Measurements from ENCODE around the gene CUX1. TPM values are rescaled to one million over a fixed set of nuclear protein-coding genes. Genes with fewer than 3 reads are reported as not detected.
"Not testable (repeated sequence)": the region's sequence is repeated elsewhere in the genome, so short reads cannot be mapped to it uniquely, and the experiment has no call there.

Gene CUX1
- total RNA-seq, 1 experiment from 2014 or later = 116 TPM

GRCh38 chr7:102225025-102225424, 407.6 kb downstream of the CUX1 start:
- no peak for DNase-seq
- no peak for TF ChIP-seq CTCF (IDR thresholded peaks at IDR 0.05; ENCODE audit: insufficient read depth in 1 of 2, low read depth in 1 of 2, low read length in 1 of 2, severe bottlenecking in 1 of 2, unreplicated experiment in 1 of 2)
- no peaks in the 10 kb centered on the region for H3K27me3 ChIP-seq (replicated peaks; ENCODE audit: control insufficient read depth, insufficient read depth, low read length)
- H3K4me3 ChIP-seq (ENCODE audit: low read depth, low read length) = no peak overlapping the region
- no peak overlapping the region for H3K27ac Mint-ChIP-seq (ENCODE audit: unreplicated experiment)
- H3K27me3 Mint-ChIP-seq (ENCODE audit: insufficient read depth, unreplicated experiment) = no peaks in the 10 kb centered on the region
- BruUV-seq (replicated peaks) = no TSS peak
- ChIA-PET CTCF (no interaction called here), POLR2A (no interaction called here)
- peaks cover 57% of the 10 kb centered on the region for H3K36me3 Mint-ChIP-seq (ENCODE audit: insufficient read depth, unreplicated experiment)
- H3K4me1 ChIP-seq = no peaks in the 10 kb centered on the region
- no peaks in the 10 kb centered on the region for H3K9me3 ChIP-seq
- peaks cover 1% of the 10 kb centered on the region for H3K36me3 ChIP-seq (ENCODE audit: control insufficient read depth, insufficient read depth, low read length)
- H3K4me3 Mint-ChIP-seq (ENCODE audit: unreplicated experiment) = no peak overlapping the region
- intact Hi-C loops (cut with micrococcal nuclease; ENCODE audit: unreplicated experiment) = no loop called here
- no peaks in the 10 kb centered on the region for H3K4me1 Mint-ChIP-seq (ENCODE audit: low read depth, unreplicated experiment)
- H3K9me3 Mint-ChIP-seq (ENCODE audit: unreplicated experiment) = no peaks in the 10 kb centered on the region

GRCh38 chr7:102227371-102227770, 409.9 kb downstream of the CUX1 start:
- intact Hi-C loops (cut with micrococcal nuclease; ENCODE audit: unreplicated experiment) = no loop called here
- Mint-ChIP-seq H3K4me3 (ENCODE audit: unreplicated experiment) (no peak overlapping the region), H3K27ac (ENCODE audit: unreplicated experiment) (no peak overlapping the region), H3K9me3 (ENCODE audit: unreplicated experiment) (no peaks in the 10 kb centered on the region), H3K4me1 (ENCODE audit: low read depth, unreplicated experiment) (no peaks in the 10 kb centered on the region), H3K27me3 (ENCODE audit: insufficient read depth, unreplicated experiment) (no peaks in the 10 kb centered on the region), H3K36me3 (ENCODE audit: insufficient read depth, unreplicated experiment) (peaks cover 55% of the 10 kb centered on the region)
- Histone ChIP-seq H3K36me3 (ENCODE audit: control insufficient read depth, insufficient read depth, low read length) (peaks cover 1% of the 10 kb centered on the region; the same call in 1 of the 2 replicates), H3K9me3 (no peaks in the 10 kb centered on the region), H3K4me3 (ENCODE audit: low read depth, low read length) (no peak overlapping the region), H3K27me3 (replicated peaks; ENCODE audit: control insufficient read depth, insufficient read depth, low read length) (no peaks in the 10 kb centered on the region), H3K4me1 (no peaks in the 10 kb centered on the region)
- no TSS peak for BruUV-seq (replicated peaks)
- no peak for DNase-seq
- CTCF ChIA-PET = no interaction called here
- POLR2A ChIA-PET = no interaction called here
- no peak for TF ChIP-seq CTCF (IDR thresholded peaks at IDR 0.05; ENCODE audit: insufficient read depth in 1 of 2, low read depth in 1 of 2, low read length in 1 of 2, severe bottlenecking in 1 of 2, unreplicated experiment in 1 of 2)

- no peaks in the 10 kb centered on the region for H3K9me3 ChIP-seq
- no peak for TF ChIP-seq CTCF (IDR thresholded peaks at IDR 0.05; ENCODE audit: insufficient read depth in 1 of 2, low read depth in 1 of 2, low read length in 1 of 2, severe bottlenecking in 1 of 2, unreplicated experiment in 1 of 2)
- H3K27me3 ChIP-seq (replicated peaks; ENCODE audit: control insufficient read depth, insufficient read depth, low read length) = no peaks in the 10 kb centered on the region
- Mint-ChIP-seq H3K9me3 (ENCODE audit: unreplicated experiment) (no peaks in the 10 kb centered on the region), H3K27ac (ENCODE audit: unreplicated experiment) (no peak overlapping the region), H3K36me3 (ENCODE audit: insufficient read depth, unreplicated experiment) (peaks cover 69% of the 10 kb centered on the region), H3K27me3 (ENCODE audit: insufficient read depth, unreplicated experiment) (no peaks in the 10 kb centered on the region), H3K4me3 (ENCODE audit: unreplicated experiment) (no peak overlapping the region), H3K4me1 (ENCODE audit: low read depth, unreplicated experiment) (no peaks in the 10 kb centered on the region)
- H3K36me3 ChIP-seq (ENCODE audit: control insufficient read depth, insufficient read depth, low read length) = peaks cover 3% of the 10 kb centered on the region; the same call in 1 of the 2 replicates
- DNase-seq = no peak
- no peak overlapping the region for H3K4me3 ChIP-seq (ENCODE audit: low read depth, low read length)
- CTCF ChIA-PET = interaction anchor here (0.7 kb wide), 1 partner anchor 22 kb away, joined by 3 read pairs; no protein-coding TSS in a partner anchor
- BruUV-seq (replicated peaks) = no TSS peak
- no peaks in the 10 kb centered on the region for H3K4me1 ChIP-seq
- POLR2A ChIA-PET = no interaction called here
- intact Hi-C loops (cut with micrococcal nuclease; ENCODE audit: unreplicated experiment) = no loop called here
These were observed 411.5 kb downstream of the CUX1 start for GRCh38 chr7:102228935-102229334.

- CTCF ChIA-PET; H3K27ac Mint-ChIP-seq (ENCODE audit: unreplicated experiment); H3K4me1 Mint-ChIP-seq (ENCODE audit: low read depth, unreplicated experiment); BruUV-seq (replicated peaks); POLR2A ChIA-PET; H3K4me3 ChIP-seq (ENCODE audit: low read depth, low read length); H3K27me3 Mint-ChIP-seq (ENCODE audit: insufficient read depth, unreplicated experiment); H3K27me3 ChIP-seq (replicated peaks; ENCODE audit: control insufficient read depth, insufficient read depth, low read length); H3K9me3 ChIP-seq; H3K9me3 Mint-ChIP-seq (ENCODE audit: unreplicated experiment); H3K36me3 ChIP-seq (ENCODE audit: control insufficient read depth, insufficient read depth, low read length); intact Hi-C loops (cut with micrococcal nuclease; ENCODE audit: unreplicated experiment); DNase-seq; H3K4me3 Mint-ChIP-seq (ENCODE audit: unreplicated experiment); H3K4me1 ChIP-seq: not testable (repeated sequence)
- peaks cover 70% of the 10 kb centered on the region for H3K36me3 Mint-ChIP-seq (ENCODE audit: insufficient read depth, unreplicated experiment)
These were observed 412.7 kb downstream of the CUX1 start for GRCh38 chr7:102230162-102230561.

All from Caco-2 (cell line).